ENCODE measurements around the gene HCAR3. TPM values are rescaled to one million over a fixed set of nuclear protein-coding genes. Genes with fewer than 3 reads are reported as not detected.
"Not testable (repeated sequence)": the region's sequence is repeated elsewhere in the genome, so short reads cannot be mapped to it uniquely, and the experiment has no call there.

Gene HCAR3
- total and polyA plus RNA-seq, 2 experiments from 2014 or later = not detected

DNA sequence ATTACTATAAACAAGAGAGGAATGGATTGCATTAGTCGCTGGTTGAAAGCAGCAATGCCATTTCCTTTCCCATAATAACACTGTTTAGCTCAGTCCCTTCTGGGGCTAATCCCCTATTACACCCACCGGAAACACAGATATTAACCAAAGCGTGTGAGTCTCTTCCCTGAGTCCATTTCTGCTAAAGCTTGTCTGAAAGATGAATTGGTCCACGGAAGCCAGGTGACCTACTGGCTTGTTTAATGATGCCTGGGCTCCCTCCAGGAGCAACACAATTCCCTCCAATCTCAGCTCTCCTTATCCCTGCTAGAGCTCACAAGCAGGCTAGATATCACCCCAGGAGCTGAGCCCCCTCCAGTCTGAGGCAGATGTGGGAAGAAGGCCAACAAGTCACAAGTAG, 15.1 kb downstream of the HCAR3 start:
- ATAC-seq; H3K4me2 ChIP-seq; H3F3A ChIP-seq (replicated peaks; ENCODE audit: low read depth); H3K4me3 ChIP-seq; H2AFZ ChIP-seq; H3K4me3 Mint-ChIP-seq; H3K79me2 ChIP-seq (replicated peaks; ENCODE audit: insufficient read depth); H3K36me3 Mint-ChIP-seq (ENCODE audit: low read depth); H3K36me3 ChIP-seq (ENCODE audit: insufficient read depth); H3K4me1 Mint-ChIP-seq; H3K27ac Mint-ChIP-seq; H3K9me3 Mint-ChIP-seq; H3K27me3 ChIP-seq (ENCODE audit: insufficient read depth); H3K4me1 ChIP-seq (ENCODE audit: insufficient read depth); H4K20me1 ChIP-seq (replicated peaks; ENCODE audit: insufficient read depth); H3K27ac ChIP-seq (ENCODE audit: low read depth); H3K27me3 Mint-ChIP-seq (ENCODE audit: insufficient read depth, low read depth, poor library complexity); DNase-seq (ENCODE audit: low spot score); H3K9me2 ChIP-seq (ENCODE audit: insufficient read depth): not testable (repeated sequence)

- not testable (repeated sequence) for H3K79me2 ChIP-seq (replicated peaks; ENCODE audit: insufficient read depth); H3K27ac Mint-ChIP-seq; H3K9me3 Mint-ChIP-seq; H3K36me3 ChIP-seq (ENCODE audit: insufficient read depth); DNase-seq (ENCODE audit: low spot score); ATAC-seq; H3K4me3 Mint-ChIP-seq; H3K9me2 ChIP-seq (ENCODE audit: insufficient read depth); H2AFZ ChIP-seq; H3K27ac ChIP-seq (ENCODE audit: low read depth); H3K4me3 ChIP-seq; H3K27me3 Mint-ChIP-seq (ENCODE audit: insufficient read depth, low read depth, poor library complexity); H3K4me2 ChIP-seq; H3K4me1 Mint-ChIP-seq; H4K20me1 ChIP-seq (replicated peaks; ENCODE audit: insufficient read depth); H3K4me1 ChIP-seq (ENCODE audit: insufficient read depth); H3F3A ChIP-seq (replicated peaks; ENCODE audit: low read depth); H3K36me3 Mint-ChIP-seq (ENCODE audit: low read depth); H3K27me3 ChIP-seq (ENCODE audit: insufficient read depth)
These were observed 16.4 kb downstream of the HCAR3 start for GRCh38 chr12:122700038-122700710.

DNA sequence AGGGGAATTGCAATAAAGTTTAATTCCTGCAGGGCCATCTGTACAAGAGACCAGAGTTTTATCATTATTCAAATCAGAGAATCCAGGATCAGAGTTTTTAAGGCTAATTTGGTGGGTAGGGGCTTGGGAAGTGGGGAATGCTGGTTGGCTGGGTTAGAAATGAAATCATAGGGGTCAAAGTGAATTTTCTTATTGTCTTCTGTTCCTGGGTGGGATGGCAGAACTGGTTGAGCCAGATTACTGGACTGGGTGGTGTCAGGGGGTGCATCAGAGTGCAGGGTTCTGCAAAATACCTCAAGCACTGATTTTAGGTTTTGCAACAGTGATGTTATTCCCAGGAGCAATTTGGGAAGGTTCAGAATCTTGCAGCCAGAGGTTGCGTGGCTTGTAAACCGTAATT, 19.7 kb downstream of the HCAR3 start:
- H3K79me2 ChIP-seq (replicated peaks; ENCODE audit: insufficient read depth); ATAC-seq; H3K9me2 ChIP-seq (ENCODE audit: insufficient read depth); DNase-seq (ENCODE audit: low spot score); H3K27me3 Mint-ChIP-seq (ENCODE audit: insufficient read depth, low read depth, poor library complexity); H3K36me3 ChIP-seq (ENCODE audit: insufficient read depth); H3K4me3 ChIP-seq; H3K27me3 ChIP-seq (ENCODE audit: insufficient read depth); H3K9me3 Mint-ChIP-seq; H3K27ac Mint-ChIP-seq; H3F3A ChIP-seq (replicated peaks; ENCODE audit: low read depth); H2AFZ ChIP-seq; H3K4me1 Mint-ChIP-seq; H3K4me1 ChIP-seq (ENCODE audit: insufficient read depth); H4K20me1 ChIP-seq (replicated peaks; ENCODE audit: insufficient read depth); H3K27ac ChIP-seq (ENCODE audit: low read depth); H3K36me3 Mint-ChIP-seq (ENCODE audit: low read depth); H3K4me2 ChIP-seq; H3K4me3 Mint-ChIP-seq: not testable (repeated sequence)

- Histone ChIP-seq H3K4me3 (no peak overlapping the region), H3K27me3 (ENCODE audit: insufficient read depth) (no peaks in the 10 kb centered on the region), H2AFZ (no peak overlapping the region), H3K9me2 (ENCODE audit: insufficient read depth) (no peaks in the 10 kb centered on the region), H3F3A (replicated peaks; ENCODE audit: low read depth) (no peaks in the 10 kb centered on the region), H3K4me1 (ENCODE audit: insufficient read depth) (no peaks in the 10 kb centered on the region), H3K79me2 (replicated peaks; ENCODE audit: insufficient read depth) (no peaks in the 10 kb centered on the region), H3K36me3 (ENCODE audit: insufficient read depth) (no peaks in the 10 kb centered on the region), H4K20me1 (replicated peaks; ENCODE audit: insufficient read depth) (no peaks in the 10 kb centered on the region), H3K4me2 (no peak overlapping the region), H3K27ac (ENCODE audit: low read depth) (no peak overlapping the region)
- H3K4me1 Mint-ChIP-seq = peaks cover 3% of the 10 kb centered on the region
- ATAC-seq = no peak
- H3K36me3 Mint-ChIP-seq (ENCODE audit: low read depth) = no peaks in the 10 kb centered on the region
- no peak for TF ChIP-seq ZNF331 (CRISPR knock-in tag; IDR thresholded peaks at IDR 0.05; ENCODE audit: low read depth)
- no peak for TF ChIP-seq STAT1 (IDR thresholded peaks at IDR 0.05; ENCODE audit: unreplicated experiment)
- TF ChIP-seq ZNF114 (CRISPR knock-in tag; IDR thresholded peaks at IDR 0.05) = no peak
- no peak for TF ChIP-seq JUNB (IDR thresholded peaks at IDR 0.05; ENCODE audit: unreplicated experiment)
- no peaks in the 10 kb centered on the region for H3K9me3 Mint-ChIP-seq
- no peaks in the 10 kb centered on the region for H3K27me3 Mint-ChIP-seq (ENCODE audit: insufficient read depth, low read depth, poor library complexity)
- DNase-seq (ENCODE audit: low spot score) = no peak
- no peak overlapping the region for H3K4me3 Mint-ChIP-seq
- H3K27ac Mint-ChIP-seq = no peak overlapping the region
These were observed 25.0 kb downstream of the HCAR3 start for GRCh38 chr12:122691566-122691965.
